ENCODE data around the gene ZNF184.

ZNF184 gene

DNA sequence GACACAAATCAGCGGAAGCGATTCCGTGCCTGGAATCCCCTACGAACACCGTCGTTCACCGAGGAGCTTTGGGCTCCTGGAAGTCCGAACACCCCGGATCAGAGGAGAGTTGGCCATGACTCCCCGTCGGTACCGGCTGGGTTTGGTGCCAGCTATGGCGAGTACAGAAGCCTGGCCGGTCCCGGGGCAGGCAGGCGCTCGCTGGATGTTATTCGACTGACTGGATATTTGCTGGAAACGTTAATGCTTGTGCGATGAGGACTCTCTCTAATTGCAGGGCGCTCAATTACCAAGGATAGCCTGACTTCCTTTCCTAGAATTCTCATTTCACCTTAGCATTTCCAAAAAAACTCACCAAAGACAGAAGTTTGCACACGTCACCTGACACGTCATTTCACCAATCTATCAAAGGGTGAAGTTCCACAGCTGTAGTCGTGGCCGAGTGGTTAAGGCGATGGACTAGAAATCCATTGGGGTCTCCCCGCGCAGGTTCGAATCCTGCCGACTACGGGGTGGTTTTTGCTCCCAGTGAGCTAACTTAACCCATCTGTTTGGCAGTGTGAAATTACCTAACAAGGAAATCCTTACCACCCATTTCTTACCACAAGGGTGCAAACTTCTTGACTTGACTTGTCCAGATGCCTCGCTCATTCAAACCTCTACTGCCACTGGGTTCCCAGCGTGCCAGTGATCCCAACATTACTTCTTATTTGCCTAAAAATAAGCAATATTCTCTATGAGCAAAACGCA lies 22.7 kb upstream of the ZNF184 start:
- peak overlapping the region; percentile 86 for H3K27ac Mint-ChIP-seq

DNA sequence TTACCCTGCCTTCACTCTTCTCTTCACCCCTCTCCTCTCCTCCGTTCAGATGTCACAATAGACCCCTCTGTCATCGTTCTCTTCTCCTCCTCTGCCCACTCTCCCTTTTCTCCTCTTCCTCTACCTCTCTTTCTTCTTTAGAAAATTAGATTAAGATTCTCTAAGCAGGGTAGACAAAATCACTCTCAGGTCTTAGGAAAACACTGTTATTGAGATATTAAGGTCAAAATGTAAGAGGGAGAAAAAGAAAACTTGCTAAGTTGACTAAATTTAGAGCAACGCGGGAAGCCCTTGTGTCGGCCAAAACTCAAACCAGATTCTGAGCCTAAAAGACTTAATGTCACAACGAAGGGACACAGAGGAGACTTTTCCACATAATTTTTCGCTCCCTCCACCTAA lies 22.1 kb upstream of the ZNF184 start:
- H3K9me3 Mint-ChIP-seq = no peaks in the 10 kb centered on the region
- peak overlapping the region; percentile 86 for H3K27ac Mint-ChIP-seq

More for the DNA sequence above, 22.7 kb upstream of the ZNF184 start:
- Mint-ChIP-seq H3K9me3 (no peaks in the 10 kb centered on the region), H3K36me3 (peaks cover 10% of the 10 kb centered on the region), H3K4me1 (peaks cover 14% of the 10 kb centered on the region), H3K4me3 (peak overlapping the region; percentile 74), H3K27me3 (peaks cover 37% of the 10 kb centered on the region)

DNA sequence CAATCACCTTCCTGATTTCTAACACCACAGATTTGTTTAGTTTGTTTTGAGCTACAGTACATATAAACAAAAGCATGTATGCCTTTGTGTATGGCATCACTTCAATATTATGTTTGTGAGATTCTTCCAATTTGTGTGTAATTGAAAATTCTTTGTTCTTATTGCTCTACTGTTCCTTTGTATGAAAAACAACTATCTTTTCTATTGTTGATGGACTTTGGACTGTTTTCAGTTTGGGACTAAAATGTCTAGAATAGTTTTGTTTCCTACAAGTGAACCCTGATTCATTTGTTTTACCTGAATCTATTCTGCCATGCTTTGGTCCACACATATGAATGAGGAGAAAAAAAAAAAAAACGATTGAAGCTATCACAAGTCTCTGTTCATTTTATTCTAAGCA lies 21.2 kb upstream of the ZNF184 start:
- no peak overlapping the region for H3K4me3 Mint-ChIP-seq
- H3K27me3 Mint-ChIP-seq = peaks cover 35% of the 10 kb centered on the region
- peaks cover 14% of the 10 kb centered on the region for H3K4me1 Mint-ChIP-seq
- no peaks in the 10 kb centered on the region for H3K9me3 Mint-ChIP-seq
- no peak overlapping the region for H3K27ac Mint-ChIP-seq
- H3K36me3 Mint-ChIP-seq = peaks cover 10% of the 10 kb centered on the region

More for the DNA sequence above, 22.1 kb upstream of the ZNF184 start:
- H3K36me3 Mint-ChIP-seq = peaks cover 10% of the 10 kb centered on the region
- H3K27me3 Mint-ChIP-seq = peaks cover 36% of the 10 kb centered on the region
- H3K4me3 Mint-ChIP-seq = peak overlapping the region; percentile 74
- H3K4me1 Mint-ChIP-seq = peaks cover 14% of the 10 kb centered on the region

DNA sequence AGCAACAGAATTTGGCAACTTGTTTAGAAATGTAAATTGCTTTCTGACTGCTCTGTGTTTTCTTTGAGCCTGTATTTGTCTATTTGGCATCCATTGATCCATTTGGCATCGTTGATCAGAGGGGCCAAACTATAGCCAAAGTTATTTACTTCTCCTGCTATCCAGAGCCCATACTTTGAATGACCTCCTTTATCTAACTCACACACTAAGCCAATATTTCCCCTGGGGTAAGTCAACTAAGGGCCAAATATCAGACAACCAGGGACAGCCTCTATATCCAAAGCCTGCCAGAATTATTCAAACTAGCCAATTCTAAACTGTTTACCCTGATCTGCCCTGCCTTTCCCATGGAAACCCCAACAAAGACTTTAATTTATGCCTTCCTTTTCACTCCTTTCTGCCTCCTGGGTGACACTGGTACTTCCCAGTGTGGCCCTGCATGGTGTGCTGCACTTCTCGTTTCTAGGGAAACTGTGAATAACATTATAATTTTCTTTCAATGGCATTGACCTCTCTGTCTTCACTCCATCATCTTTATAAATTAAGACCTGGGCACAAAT lies 19.8 kb upstream of the ZNF184 start:
- H3K4me1 Mint-ChIP-seq = peaks cover 14% of the 10 kb centered on the region
- no peak overlapping the region for H3K27ac Mint-ChIP-seq
- no peaks in the 10 kb centered on the region for H3K9me3 Mint-ChIP-seq
- peaks cover 10% of the 10 kb centered on the region for H3K36me3 Mint-ChIP-seq
- no peak overlapping the region for H3K4me3 Mint-ChIP-seq
- H3K27me3 Mint-ChIP-seq = peaks cover 31% of the 10 kb centered on the region

DNA sequence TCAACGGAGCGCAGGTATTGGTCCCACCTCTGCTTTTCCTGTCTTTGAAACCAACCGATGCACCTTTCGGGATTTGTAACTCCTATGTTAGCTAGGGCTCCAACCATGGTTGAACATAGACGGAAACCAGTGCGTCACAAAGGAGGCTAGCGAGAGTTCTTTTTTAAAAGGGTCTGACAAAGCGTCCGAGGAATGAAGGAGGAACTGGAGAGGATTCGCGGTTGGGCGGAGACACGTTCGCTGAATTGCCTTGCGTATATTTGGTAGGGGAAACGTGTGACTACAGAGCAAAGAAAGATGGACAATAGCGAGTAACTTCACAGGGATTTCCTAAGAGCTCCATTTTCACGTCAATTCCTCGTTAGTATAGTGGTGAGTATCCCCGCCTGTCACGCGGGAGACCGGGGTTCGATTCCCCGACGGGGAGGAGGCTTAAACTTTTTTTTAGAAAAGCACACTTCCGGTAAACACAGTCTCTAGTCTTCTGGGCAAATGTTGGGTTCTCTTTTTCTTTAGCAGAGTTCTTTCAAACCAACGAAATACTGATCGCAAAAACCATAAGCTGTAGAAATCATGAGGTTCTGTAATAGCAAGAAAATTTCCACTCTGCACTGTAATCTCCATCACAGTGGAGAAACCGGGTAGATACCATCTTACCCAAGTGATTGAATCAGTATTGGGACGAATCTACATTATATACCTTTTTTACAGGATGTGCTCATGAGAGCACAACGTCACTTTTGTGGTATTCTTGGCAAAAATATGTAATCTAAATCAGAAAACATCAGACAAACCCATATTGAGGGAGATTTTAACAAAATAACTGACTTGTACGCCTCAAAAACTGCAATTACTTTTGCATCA lies 6.6 kb upstream of the ZNF184 start:
- Mint-ChIP-seq H3K36me3 (no peaks in the 10 kb centered on the region), H3K9me3 (no peaks in the 10 kb centered on the region), H3K4me1 (peaks cover 11% of the 10 kb centered on the region), H3K27ac (no peak overlapping the region), H3K4me3 (no peak overlapping the region), H3K27me3 (no peaks in the 10 kb centered on the region)

DNA sequence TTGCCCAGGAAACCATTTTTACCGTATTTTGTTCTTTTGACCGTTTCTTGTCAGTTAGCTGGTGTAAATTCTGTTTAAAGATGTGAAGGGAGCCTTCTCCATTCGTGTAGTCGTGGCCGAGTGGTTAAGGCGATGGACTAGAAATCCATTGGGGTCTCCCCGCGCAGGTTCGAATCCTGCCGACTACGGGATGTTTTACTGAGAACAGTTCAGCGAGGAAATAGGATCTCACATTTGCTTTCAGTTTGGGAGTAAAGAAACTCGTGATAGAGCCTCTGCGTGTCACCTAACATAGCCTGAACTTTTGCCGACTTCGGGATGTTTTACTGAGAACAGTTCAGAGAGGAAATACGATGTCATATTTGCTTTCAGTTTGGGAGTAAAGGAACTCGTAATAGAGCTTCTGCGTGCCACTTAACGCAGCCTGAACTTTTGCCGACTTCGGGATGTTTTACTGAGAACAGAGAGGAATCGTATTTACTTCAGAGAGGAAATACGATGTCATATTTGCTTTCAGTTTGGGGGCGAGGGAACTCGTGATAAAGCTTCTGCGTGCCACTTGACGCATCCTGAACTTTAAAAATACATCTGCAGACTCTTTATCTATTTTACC lies 5.9 kb upstream of the ZNF184 start:
- no peaks in the 10 kb centered on the region for H3K36me3 Mint-ChIP-seq
- no peak overlapping the region for H3K4me3 Mint-ChIP-seq
- no peak overlapping the region for H3K27ac Mint-ChIP-seq
- H3K9me3 Mint-ChIP-seq = no peaks in the 10 kb centered on the region
- H3K4me1 Mint-ChIP-seq = peaks cover 11% of the 10 kb centered on the region
- no peaks in the 10 kb centered on the region for H3K27me3 Mint-ChIP-seq

DNA sequence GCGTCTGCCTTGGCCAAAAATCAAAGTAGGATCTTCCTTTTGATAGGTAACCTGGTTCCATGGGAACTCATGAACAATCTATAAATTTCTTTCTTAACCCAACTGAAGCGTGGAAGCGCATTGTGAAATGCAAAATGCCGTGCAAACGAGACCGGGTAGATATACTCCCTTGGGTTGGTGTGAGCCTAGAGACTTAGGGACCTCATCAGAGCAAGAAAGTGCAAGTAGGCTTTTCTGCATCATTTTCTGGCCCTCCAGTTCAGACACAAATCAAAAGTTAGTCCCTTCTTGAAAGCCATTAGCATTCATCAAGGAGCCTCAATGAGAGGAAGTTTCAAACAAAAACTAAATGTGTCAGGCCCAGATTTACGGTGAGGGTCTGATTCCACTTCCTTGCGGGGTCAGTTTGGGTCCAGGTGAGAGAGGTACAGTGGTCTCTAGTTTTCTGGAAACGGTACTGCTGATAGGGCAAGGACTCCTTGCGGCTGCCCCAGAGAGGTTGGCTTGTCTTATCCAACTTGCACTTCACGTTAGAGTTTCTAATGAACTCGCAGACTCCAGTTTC lies 5.3 kb upstream of the ZNF184 start:
- H3K36me3 Mint-ChIP-seq = no peaks in the 10 kb centered on the region
- H3K4me3 Mint-ChIP-seq = no peak overlapping the region
- H3K27me3 Mint-ChIP-seq = no peaks in the 10 kb centered on the region
- no peaks in the 10 kb centered on the region for H3K9me3 Mint-ChIP-seq
- peaks cover 11% of the 10 kb centered on the region for H3K4me1 Mint-ChIP-seq
- no peak overlapping the region for H3K27ac Mint-ChIP-seq

DNA sequence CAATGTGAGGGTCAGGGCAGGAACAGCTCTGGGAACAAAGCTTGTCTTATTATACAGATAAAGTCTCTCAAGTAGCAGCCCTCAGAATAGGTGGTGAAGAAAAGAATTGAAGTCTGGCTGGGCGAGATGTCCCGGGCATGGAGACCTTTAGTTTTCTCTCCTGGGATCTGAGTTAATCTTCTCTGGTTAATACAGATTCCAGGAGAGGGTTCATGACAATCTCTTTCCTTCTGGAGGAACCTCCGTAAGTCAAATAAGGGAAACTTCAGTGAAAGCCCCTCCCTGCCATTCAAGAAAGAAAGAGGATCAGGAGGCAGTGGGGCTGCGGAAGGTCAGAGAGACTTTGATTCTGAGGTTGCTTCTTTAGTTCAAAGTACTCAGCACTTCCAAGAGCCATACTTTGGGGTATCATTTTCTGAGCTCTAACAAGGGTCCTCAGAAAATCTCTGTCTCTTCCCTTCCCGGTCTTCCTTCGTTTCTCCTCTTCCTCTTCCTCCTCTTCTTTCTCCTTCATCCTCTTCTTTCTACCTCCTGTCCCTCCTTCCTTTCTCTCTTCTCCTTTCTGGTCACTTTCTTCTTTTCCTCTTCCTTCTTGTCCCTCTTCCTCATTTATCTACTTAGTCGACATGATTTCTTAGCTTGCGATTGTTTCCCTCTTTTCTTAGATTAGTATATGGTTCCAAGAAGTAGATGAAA lies 4.6 kb upstream of the ZNF184 start:
- H3K4me1 Mint-ChIP-seq = peaks cover 11% of the 10 kb centered on the region
- peak overlapping the region; percentile 61 for H3K4me3 Mint-ChIP-seq
- no peaks in the 10 kb centered on the region for H3K36me3 Mint-ChIP-seq
- H3K27ac Mint-ChIP-seq = no peak overlapping the region
- no peaks in the 10 kb centered on the region for H3K9me3 Mint-ChIP-seq
- no peaks in the 10 kb centered on the region for H3K27me3 Mint-ChIP-seq

DNA sequence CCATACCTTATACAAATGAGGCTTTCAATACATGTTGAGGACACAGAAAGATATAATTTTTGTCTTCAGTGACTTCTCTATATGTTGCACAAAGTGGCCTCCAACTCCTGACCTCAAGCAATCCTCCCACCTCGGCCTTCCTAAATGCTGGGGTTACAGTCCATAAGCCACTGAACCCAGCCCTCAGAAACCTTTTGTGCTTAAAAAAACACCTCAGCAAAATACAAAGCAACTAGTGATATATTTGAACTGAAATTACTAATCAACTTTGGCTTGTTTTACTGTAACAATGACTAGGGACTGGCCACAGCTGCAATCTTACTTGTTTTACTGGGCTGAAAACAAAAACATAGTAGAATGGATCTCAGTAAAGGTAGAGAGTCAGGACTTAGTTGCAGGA lies 3.2 kb upstream of the ZNF184 start:
- Mint-ChIP-seq H3K27ac (no peak overlapping the region), H3K36me3 (no peaks in the 10 kb centered on the region), H3K27me3 (no peaks in the 10 kb centered on the region), H3K4me3 (no peak overlapping the region), H3K9me3 (no peaks in the 10 kb centered on the region), H3K4me1 (peaks cover 24% of the 10 kb centered on the region)

DNA sequence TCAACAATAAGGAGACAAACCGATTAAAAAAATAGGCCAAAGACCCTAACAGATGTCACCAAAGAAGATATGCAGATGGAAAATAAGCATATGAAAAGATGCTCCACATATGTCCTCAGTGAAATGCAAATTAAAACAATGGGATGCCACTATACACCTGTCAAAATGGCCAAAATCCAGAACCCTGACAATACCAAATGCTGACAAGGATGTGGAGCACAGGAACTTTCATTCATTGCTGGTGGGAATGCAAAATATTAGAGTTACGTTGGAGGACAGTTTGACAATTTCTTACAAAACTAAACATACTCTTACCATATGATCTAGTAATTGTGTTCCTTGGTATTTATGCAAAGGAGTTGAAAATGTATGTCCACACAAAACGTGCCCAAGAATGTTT lies 1.8 kb upstream of the ZNF184 start:
- Mint-ChIP-seq H3K36me3 (peaks cover 5% of the 10 kb centered on the region), H3K9me3 (no peaks in the 10 kb centered on the region), H3K27ac (no peak overlapping the region), H3K4me1 (peaks cover 33% of the 10 kb centered on the region), H3K4me3 (no peak overlapping the region), H3K27me3 (no peaks in the 10 kb centered on the region)

DNA sequence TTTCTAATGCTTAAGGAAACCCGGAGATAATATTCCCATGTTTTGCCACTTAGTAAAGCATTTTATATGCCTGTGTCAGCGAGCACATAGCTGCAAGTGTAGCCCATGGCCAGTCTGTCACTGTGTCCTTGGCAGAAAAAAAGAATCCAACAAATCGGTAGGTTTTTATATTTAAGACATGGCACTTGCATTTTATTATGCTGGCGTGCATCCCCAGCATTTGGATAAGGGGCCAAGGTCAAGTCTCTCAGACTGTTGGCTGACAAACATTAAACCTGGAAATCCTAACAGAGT lies 1.2 kb upstream of the ZNF184 start:
- Mint-ChIP-seq H3K9me3 (no peaks in the 10 kb centered on the region), H3K4me3 (peak overlapping the region; percentile 99), H3K36me3 (peaks cover 8% of the 10 kb centered on the region), H3K27ac (no peak overlapping the region), H3K4me1 (peaks cover 38% of the 10 kb centered on the region), H3K27me3 (no peaks in the 10 kb centered on the region)

DNA sequence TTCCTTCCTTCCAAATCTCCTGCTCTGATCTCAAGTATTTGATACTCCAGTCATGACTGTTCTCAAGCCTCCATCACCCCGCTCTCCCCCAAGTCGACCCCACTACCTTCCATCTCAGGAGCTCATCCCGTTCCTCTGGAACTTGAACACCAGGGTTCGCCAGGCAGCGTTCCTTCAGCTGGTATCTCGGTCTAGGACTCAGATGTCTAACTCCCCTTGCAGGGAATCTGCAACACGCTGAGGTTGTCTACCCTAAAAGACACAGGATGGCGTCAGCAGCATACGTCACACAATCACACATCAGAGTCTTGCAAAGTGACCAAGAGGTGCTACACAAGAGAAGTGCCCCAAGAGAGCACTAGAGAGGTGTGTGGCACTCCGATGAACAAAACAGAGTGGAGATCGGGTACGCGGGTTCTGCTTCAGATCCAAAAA lies 706 bp downstream of the ZNF184 start:
- H3K9me3 Mint-ChIP-seq = no peaks in the 10 kb centered on the region
- no peaks in the 10 kb centered on the region for H3K27me3 Mint-ChIP-seq
- H3K27ac Mint-ChIP-seq = peak overlapping the region; percentile 96
- H3K4me3 Mint-ChIP-seq = peak overlapping the region; percentile 99
- H3K4me1 Mint-ChIP-seq = peaks cover 56% of the 10 kb centered on the region
- H3K36me3 Mint-ChIP-seq = peaks cover 22% of the 10 kb centered on the region

DNA sequence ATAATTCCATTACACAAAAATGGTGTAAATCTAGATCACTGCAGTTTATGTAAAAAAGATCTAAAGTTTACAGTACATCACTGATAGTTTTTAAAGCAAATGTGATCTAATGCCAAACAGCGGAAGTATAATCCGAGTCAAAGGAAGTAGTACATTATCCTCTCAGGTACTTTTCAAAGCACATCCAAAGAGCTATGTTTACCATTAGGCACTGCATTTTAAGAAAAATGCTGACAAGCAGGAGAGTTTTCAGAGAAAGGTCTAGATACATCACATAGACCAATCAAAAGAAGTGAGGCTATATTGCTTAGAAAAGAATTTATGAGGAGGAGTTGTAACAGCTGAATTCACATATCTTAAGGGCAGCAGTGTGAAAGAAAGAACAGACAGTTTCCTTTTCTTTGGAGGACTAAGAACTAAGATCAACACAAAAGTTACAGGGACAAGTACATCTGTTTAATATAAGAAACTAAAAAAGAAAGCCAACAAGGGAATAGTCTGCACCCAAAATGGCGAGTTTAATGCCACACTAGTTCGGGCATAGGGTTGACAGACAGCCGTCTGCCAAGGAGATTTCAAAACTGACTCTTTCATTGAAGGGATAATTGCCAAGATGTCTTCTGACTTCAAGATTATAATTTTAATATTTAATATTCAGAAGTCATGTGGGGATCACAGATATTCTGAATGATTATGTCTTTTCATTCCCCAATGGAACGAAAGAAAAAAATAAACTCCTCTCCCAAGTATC lies 1.4 kb downstream of the ZNF184 start:
- Mint-ChIP-seq H3K27ac (peak overlapping the region; percentile 96), H3K4me1 (peaks cover 57% of the 10 kb centered on the region), H3K9me3 (no peaks in the 10 kb centered on the region), H3K36me3 (peaks cover 27% of the 10 kb centered on the region), H3K4me3 (peak overlapping the region; percentile 99), H3K27me3 (no peaks in the 10 kb centered on the region)

DNA sequence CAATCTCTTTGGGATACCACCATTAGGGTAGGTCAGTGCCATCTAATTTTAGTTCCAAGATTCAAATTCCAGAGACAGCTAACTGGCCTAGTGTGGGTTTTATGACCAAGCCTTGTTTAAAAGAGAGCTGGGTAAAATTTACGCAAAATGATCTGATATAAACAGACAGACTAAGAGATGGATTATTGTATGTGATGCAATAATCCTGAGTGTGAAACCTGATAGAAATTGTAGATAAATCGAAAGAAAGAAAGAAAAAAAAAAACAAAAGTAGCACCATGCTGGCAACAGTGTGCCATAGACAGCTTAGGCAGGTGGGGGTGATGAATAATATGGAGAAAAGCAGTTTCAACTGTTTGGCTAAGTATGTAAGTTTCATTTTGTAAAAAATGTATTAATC lies 2.9 kb downstream of the ZNF184 start:
- Mint-ChIP-seq H3K27me3 (no peaks in the 10 kb centered on the region), H3K9me3 (no peaks in the 10 kb centered on the region), H3K4me1 (peaks cover 63% of the 10 kb centered on the region), H3K27ac (no peak overlapping the region), H3K4me3 (peak overlapping the region; percentile 58), H3K36me3 (peaks cover 32% of the 10 kb centered on the region)

Measured in activated naive CD4-positive, alpha-beta T cell treated with anti-CD3 and anti-CD28 coated beads, Interleukin-2, amount 50 U/mL, for 24 hours (primary cell).